Fibroblast of skin of back (primary cell): ENCODE measurements around the gene SNX25.
"Not testable (repeated sequence)": the region's sequence is repeated elsewhere in the genome, so short reads cannot be mapped to it uniquely, and the experiment has no call there.

Experiments used
- DNase-seq: peaks from one replicate; pipeline ENCODE4 v3.0.0-alpha.2; 2013

Gene SNX25

GRCh38 chr4:185205073-185205472 lies 4.3 kb upstream of the SNX25 start:
- not testable (repeated sequence) for DNase-seq

GRCh38 chr4:185205697-185206342 lies 3.6 kb upstream of the SNX25 start:
- DNase-seq, result no peak

GRCh38 chr4:185207466-185207865 lies 1.9 kb upstream of the SNX25 start:
- peak; percentile 16 for DNase-seq

GRCh38 chr4:185209852-185210101 lies 379 bp downstream of the SNX25 start:
- not testable (repeated sequence) for DNase-seq

- peak; percentile 69 for DNase-seq
Measured at GRCh38 chr4:185210102-185210981, 944 bp downstream of the SNX25 start.

GRCh38 chr4:185211035-185211434 lies 1.6 kb downstream of the SNX25 start:
- DNase-seq, result no peak

GRCh38 chr4:185211641-185212040 lies 2.2 kb downstream of the SNX25 start:
- DNase-seq, result no peak

GRCh38 chr4:185212581-185212980 lies 3.2 kb downstream of the SNX25 start:
- no peak for DNase-seq

GRCh38 chr4:185213877-185214276 lies 4.5 kb downstream of the SNX25 start:
- DNase-seq, result no peak

- peak; percentile 64 for DNase-seq
Measured at GRCh38 chr4:185215261-185215660, 5.9 kb downstream of the SNX25 start.

- peak; percentile 21 for DNase-seq
Measured at GRCh38 chr4:185217408-185217975, 8.1 kb downstream of the SNX25 start.

- DNase-seq, result no peak
Measured at GRCh38 chr4:185218312-185218711, 8.9 kb downstream of the SNX25 start.

- peak; percentile 78 for DNase-seq
Measured at GRCh38 chr4:185219551-185220344, 10.3 kb downstream of the SNX25 start.

GRCh38 chr4:185221491-185221890 lies 12.1 kb downstream of the SNX25 start:
- DNase-seq, result peak; percentile 28

- DNase-seq, result no peak
Measured at GRCh38 chr4:185221912-185222311, 12.5 kb downstream of the SNX25 start.

- DNase-seq, result peak; percentile 87
Measured at GRCh38 chr4:185222598-185222997, 13.2 kb downstream of the SNX25 start.

- DNase-seq, result peak; percentile 32
Measured at GRCh38 chr4:185224597-185224996, 15.2 kb downstream of the SNX25 start.

- DNase-seq, result no peak
Measured at GRCh38 chr4:185225940-185226339, 16.5 kb downstream of the SNX25 start.

- DNase-seq, result no peak
Measured at GRCh38 chr4:185227131-185227551, 17.7 kb downstream of the SNX25 start.

GRCh38 chr4:185227713-185228278 lies 18.4 kb downstream of the SNX25 start:
- DNase-seq, result no peak

- no peak for DNase-seq
Measured at GRCh38 chr4:185229021-185229818, 19.8 kb downstream of the SNX25 start.

GRCh38 chr4:185232370-185232769 lies 23.0 kb downstream of the SNX25 start:
- DNase-seq, result no peak
